H1 (cell line): ENCODE data around the gene C1orf174. TPM values are rescaled to one million over a fixed set of nuclear protein-coding genes. Genes with fewer than 3 reads are reported as not detected.

Source experiments
- CTCF ChIA-PET: fragments of 300-600 bp; sonication (Branson Sonifier 250); formaldehyde crosslinking; loops from one replicate; lab custom pipeline; 2021; ENCODE audit not compliant: partially characterized antibody; lab: Charles Lee
- POLR2A ChIA-PET: fragments of 300-600 bp; sonication (Branson Sonifier 250); formaldehyde crosslinking; loops from one replicate; lab custom pipeline; 2021; ENCODE audit warnings: inconsistent platforms; ENCODE audit not compliant: partially characterized antibody; lab: Charles Lee
- DNase-seq, 2 experiments: peaks; one replicate each; pipeline versions ENCODE4 v3.0.0 to v3.0.0-alpha.2; 2010 to 2022; ENCODE audit warnings: low spot score in 2 of 2, low read depth in 1 of 2, mixed read lengths in 1 of 2
- FAIRE-seq: peaks from 2 replicates; lab custom pipeline; 2011; peaks lifted over from hg19 to GRCh38; lab: Jason Lieb, UNC
- H2AFZ ChIP-seq: 2 replicates; pipeline ENCODE4 v1.8.1; 2012; ENCODE audit warnings: low read length, inconsistent platforms
- H2AK5ac ChIP-seq: 2 replicates; pipeline ENCODE4 v1.6.1; 2013; ENCODE audit warnings: low read depth, low read length
- H2BK120ac ChIP-seq: replicated peaks from 2 replicates; pipeline ENCODE3; 2013; ENCODE audit warnings: low read depth, low read length, inconsistent platforms
- H2BK12ac ChIP-seq: 2 replicates; pipeline ENCODE4 v1.6.1; 2013; ENCODE audit warnings: low read depth, low read length
- H2BK15ac ChIP-seq: 2 replicates; pipeline ENCODE4 v1.6.1; 2013; ENCODE audit warnings: low read length
- H2BK20ac ChIP-seq: 2 replicates; pipeline ENCODE4 v1.6.1; 2013; ENCODE audit warnings: low read length
- H2BK5ac ChIP-seq: 2 replicates; pipeline ENCODE4 v1.6.1; 2013; ENCODE audit warnings: low read depth, low read length
- H3K14ac ChIP-seq: 2 replicates; pipeline ENCODE4 v1.6.1; 2013; ENCODE audit warnings: inconsistent platforms; ENCODE audit not compliant: insufficient read length
- H3K18ac ChIP-seq: 2 replicates; pipeline ENCODE4 v1.6.1; 2013; ENCODE audit warnings: low read length; ENCODE audit errors: extremely low read depth
- H3K23ac ChIP-seq: 2 replicates; pipeline ENCODE4 v1.6.1; 2013; ENCODE audit warnings: inconsistent platforms; ENCODE audit not compliant: insufficient read length
- H3K23me2 ChIP-seq: 2 replicates; pipeline ENCODE4 v1.6.1; 2013; ENCODE audit warnings: low read depth, low read length
- H3K27ac ChIP-seq: 2 replicates; pipeline ENCODE4 v1.6.1; 2011; ENCODE audit warnings: low read depth, low read length, inconsistent platforms
- H3K27me3 ChIP-seq, 4 experiments: replicated peaks in 1 of 4; 1 replicate in 1 of 4; 2 replicates in 3 of 4; pipeline versions ENCODE4 v1.6.1 to v1.8.1; 2011 to 2013; ENCODE audit warnings: low read length in 3 of 4, mild to moderate bottlenecking in 3 of 4, inconsistent platforms in 2 of 4, mixed read lengths in 2 of 4, moderate library complexity in 1 of 4; ENCODE audit not compliant: control insufficient read depth in 3 of 4, insufficient read depth in 3 of 4; ENCODE audit errors: extremely low read depth in 1 of 4
- H3K36me3 ChIP-seq, 4 experiments: 2 replicates each; pipeline versions ENCODE4 v1.6.1 to v1.8.1; 2011 to 2013; ENCODE audit warnings: mild to moderate bottlenecking in 4 of 4, low read length in 3 of 4, moderate library complexity in 2 of 4, control low read depth in 1 of 4, inconsistent platforms in 1 of 4; ENCODE audit not compliant: insufficient read depth in 4 of 4, control insufficient read depth in 2 of 4
- H3K4ac ChIP-seq: replicated peaks from 2 replicates; pipeline ENCODE3; 2013; ENCODE audit warnings: low read length, low read depth, mixed read lengths, inconsistent platforms; ENCODE audit not compliant: insufficient read length
- H3K4me1 ChIP-seq, 4 experiments: replicated peaks in 1 of 4; 1 replicate in 1 of 4; 2 replicates in 3 of 4; pipeline versions ENCODE4 v1.6.1 to v1.8.1; 2011 to 2013; ENCODE audit warnings: low read length in 3 of 4, inconsistent platforms in 2 of 4, mixed read lengths in 1 of 4; ENCODE audit not compliant: insufficient read depth in 4 of 4, control insufficient read depth in 3 of 4
- H3K4me2 ChIP-seq, 2 experiments: 2 replicates each; pipeline versions ENCODE4 v1.6.1 to v1.8.1; 2011 to 2013; ENCODE audit warnings: low read depth in 2 of 2, low read length in 2 of 2, control low read depth in 1 of 2, inconsistent platforms in 1 of 2, mild to moderate bottlenecking in 1 of 2; ENCODE audit not compliant: insufficient read depth in 1 of 2
- H3K4me3 ChIP-seq, 4 experiments: fragments of 200-600, 300-600 bp in 1 of 4; sonication (generic), shearing (Covaris generic), sonication (Bioruptor Twin) in 1 of 4; 2 replicates each; pipeline versions ENCODE4 v1.5.1 to v1.8.1; 2011 to 2016; ENCODE audit warnings: low read length in 4 of 4, low read depth in 3 of 4, control low read depth in 2 of 4, inconsistent platforms in 2 of 4, mild to moderate bottlenecking in 2 of 4, mixed read lengths in 1 of 4, moderate library complexity in 1 of 4; ENCODE audit not compliant: insufficient read depth in 2 of 4; ENCODE audit errors: extremely low read depth in 1 of 4
- H3K56ac ChIP-seq: replicated peaks from 2 replicates; pipeline ENCODE3; 2013; ENCODE audit warnings: low read depth, mild to moderate bottlenecking, mixed read lengths, low read length, inconsistent platforms; ENCODE audit not compliant: insufficient read length
- H3K79me1 ChIP-seq: 2 replicates; pipeline ENCODE4 v1.6.1; 2013; ENCODE audit warnings: low read depth, low read length, control low read depth
- H3K79me2 ChIP-seq, 2 experiments: 2 replicates each; pipeline versions ENCODE4 v1.6.1 to v1.8.1; 2012 to 2013; ENCODE audit warnings: low read length in 2 of 2, mild to moderate bottlenecking in 2 of 2, inconsistent platforms in 1 of 2; ENCODE audit not compliant: insufficient read depth in 2 of 2, control insufficient read depth in 1 of 2
- H3K9ac ChIP-seq, 4 experiments: replicated peaks in 1 of 4; 1 replicate in 1 of 4; 2 replicates in 3 of 4; pipeline versions ENCODE4 v1.6.1 to v1.8.1; 2011 to 2013; ENCODE audit warnings: low read depth in 3 of 4, low read length in 3 of 4, control low read depth in 2 of 4, mild to moderate bottlenecking in 2 of 4, moderate library complexity in 2 of 4, inconsistent platforms in 1 of 4; ENCODE audit errors: extremely low read depth in 1 of 4
- H3K9me3 ChIP-seq, 2 experiments: 2 replicates each; pipeline versions ENCODE4 v1.6.1 to v1.8.1; 2012 to 2013; ENCODE audit warnings: mild to moderate bottlenecking in 2 of 2, moderate library complexity in 2 of 2, control low read depth in 1 of 2, inconsistent platforms in 1 of 2, low read depth in 1 of 2, low read length in 1 of 2, mixed read lengths in 1 of 2; ENCODE audit not compliant: insufficient read depth in 2 of 2
- H4K20me1 ChIP-seq, 2 experiments: replicated peaks in 1 of 2; 2 replicates each; pipeline versions ENCODE3 to v1.8.1; 2011 to 2013; ENCODE audit warnings: inconsistent platforms in 2 of 2, low read length in 2 of 2, mild to moderate bottlenecking in 1 of 2; ENCODE audit not compliant: insufficient read depth in 2 of 2, control insufficient read depth in 1 of 2
- H4K5ac ChIP-seq: 2 replicates; pipeline ENCODE4 v1.6.1; 2013; ENCODE audit warnings: low read length, low read depth, mixed read lengths, inconsistent platforms; ENCODE audit not compliant: insufficient read length
- H4K8ac ChIP-seq: 2 replicates; pipeline ENCODE4 v1.8.0; 2013; ENCODE audit warnings: mild to moderate bottlenecking, moderate library complexity, low read length, inconsistent platforms; ENCODE audit not compliant: insufficient read depth; ENCODE audit errors: extremely low read depth
- H4K91ac ChIP-seq: replicated peaks from 2 replicates; pipeline ENCODE3; 2013; ENCODE audit warnings: low read length, mixed read lengths, inconsistent platforms; ENCODE audit not compliant: insufficient read length
- EP300 ChIP-seq, 2 experiments: IDR thresholded peaks; 1 replicate in 1 of 2; 2 replicates in 1 of 2; pipeline ENCODE4 v1.6.1; 2011 to 2012; ENCODE audit warnings: low read depth in 2 of 2, low read length in 2 of 2, mild to moderate bottlenecking in 2 of 2, borderline replicate concordance in 1 of 2, inconsistent platforms in 1 of 2, moderate library complexity in 1 of 2
- FOSL1 ChIP-seq: IDR thresholded peaks from 2 replicates; pipeline ENCODE4 v1.6.1; 2011; ENCODE audit warnings: mild to moderate bottlenecking, low read depth, low read length, moderate library complexity; ENCODE audit not compliant: insufficient read depth
- GTF2F1 ChIP-seq: IDR thresholded peaks from 2 replicates; pipeline ENCODE4 v1.6.1; 2012; ENCODE audit warnings: low read depth, low read length, improper control_type of control experiment, borderline replicate concordance
- HDAC2 ChIP-seq, 2 experiments: fragments of 300-600 bp in 1 of 2; sonication (generic) in 1 of 2; IDR thresholded peaks; 2 replicates each; pipeline ENCODE4 v1.6.1; 2011 to 2012; ENCODE audit warnings: low read depth in 2 of 2, low read length in 2 of 2, mild to moderate bottlenecking in 2 of 2, moderate library complexity in 2 of 2, borderline replicate concordance in 1 of 2, inconsistent platforms in 1 of 2
- RBBP5 ChIP-seq: IDR thresholded peaks from 2 replicates; pipeline ENCODE4 v1.7.1; 2012; ENCODE audit warnings: low read depth, mild to moderate bottlenecking, inconsistent platforms, low read length, moderate library complexity, borderline replicate concordance
- SIN3A ChIP-seq, 2 experiments: IDR thresholded peaks in 1 of 2; conservative IDR thresholded peaks in 1 of 2; 2 replicates each; pipeline ENCODE4 v1.6.1; 2011 to 2012; ENCODE audit warnings: low read length in 2 of 2, improper control_type of control experiment in 1 of 2, low read depth in 1 of 2, mild to moderate bottlenecking in 1 of 2
- SIRT6 ChIP-seq: IDR thresholded peaks from one replicate; pipeline ENCODE4 v1.7.1; 2012; ENCODE audit warnings: low read length, inconsistent platforms
- SUZ12 ChIP-seq: fragments of 200-600 bp; sonication (generic); IDR thresholded peaks from 2 replicates; pipeline ENCODE4 v1.6.1; 2012; ENCODE audit warnings: mild to moderate bottlenecking, inconsistent platforms, low read length, moderate library complexity, mixed read lengths
- TEAD4 ChIP-seq: IDR thresholded peaks from 2 replicates; pipeline ENCODE4 v1.6.1; 2012; ENCODE audit warnings: low read depth, low read length, inconsistent platforms, mixed read lengths
- WGBS, 2 experiments: shearing (Covaris generic) in 1 of 2; methylation state at CpG; one replicate each; pipeline versions ENCODE4 v1.1.6 to v1.1.7; 2013 to 2015; ENCODE audit warnings: low lambda C conversion rate in 2 of 2, mixed read lengths in 2 of 2, inconsistent platforms in 1 of 2, low coverage in 1 of 2, missing lambda C conversion rate in 1 of 2; ENCODE audit not compliant: insufficient replicate concordance in 2 of 2, insufficient coverage in 1 of 2, insufficient read length in 1 of 2; ENCODE audit errors: extremely low coverage in 1 of 2, missing lambda C conversion rate in 1 of 2; 5-methylcytosine and 5-hydroxymethylcytosine counted together
- polyA plus RNA-seq, 7 experiments: library from polyadenylated mRNA; depleted of rRNA in 3 of 7; stranded (reverse) in 5 of 7; unstranded in 2 of 7; fragments of >200 nt in 5 of 7; fragments of 200-250 nt in 2 of 7; gene quantifications; 1 replicate in 5 of 7; 2 replicates in 1 of 7; 4 replicates in 1 of 7; pipeline versions ENCODE4 v1.2.1 to v1.2.3, GENCODE V29; 2011 to 2013; ENCODE audit warnings: missing spikeins in 2 of 7, mixed read lengths in 2 of 7
- total RNA-seq: library from RNA; stranded (reverse); fragmentation: NEBNext Ultra II Directional; extraction: Animal tissue kit (Norgen Biotek cat#: 25700); gene quantifications from 2 replicates; pipeline ENCODE4 v1.2.1, GENCODE V29; 2021
- TF ChIP-seq, protein P1 (sequence below), 3 experiments: IDR thresholded peaks; 1 replicate in 2 of 3; 2 replicates in 1 of 3; pipeline versions ENCODE4 v1.5.1 to v1.6.1; 2011; ENCODE audit warnings: low read length in 3 of 3, mild to moderate bottlenecking in 3 of 3, inconsistent platforms in 2 of 3, low read depth in 1 of 3, moderate library complexity in 1 of 3; ENCODE audit not compliant: insufficient read depth in 1 of 3; ENCODE audit errors: control extremely low read depth in 1 of 3

C1orf174 gene
- total and polyA plus RNA-seq, 2 of the 8 experiments (the other 6 are each of a cell fraction or from before 2014, with no cell fraction given): 28.4 to 32.4 TPM

DNA sequence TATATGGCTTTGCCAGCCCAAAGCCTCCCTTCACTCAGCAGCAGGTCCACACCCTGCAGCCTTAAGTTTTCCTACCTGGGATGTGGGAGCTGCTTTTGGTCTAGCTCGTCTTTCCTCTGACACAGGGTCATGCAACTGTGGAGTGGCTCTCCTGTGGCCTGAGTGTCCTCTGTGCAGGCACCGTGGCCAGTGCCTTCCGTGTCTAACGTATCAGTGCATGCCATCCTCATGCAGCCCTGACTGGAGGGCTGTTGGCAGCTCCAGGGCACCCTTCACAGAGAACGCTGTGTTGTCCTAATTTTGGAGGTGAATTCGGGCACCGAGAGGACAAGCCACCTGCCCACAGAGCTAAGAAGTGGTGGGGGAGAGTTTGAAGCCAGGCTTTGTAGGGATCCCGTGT lies 25.7 kb upstream of the C1orf174 start:
- ChIA-PET POLR2A (no interaction called here), CTCF (interaction anchor here (0.5 kb wide), 1 partner anchor 1921 kb away, joined by 4 read pairs; no protein-coding TSS in a partner anchor)
- no peak for TF ChIP-seq SIN3A (conservative IDR thresholded peaks at IDR 0.05 in 1 of 2, IDR thresholded peaks at IDR 0.05 in 1 of 2; ENCODE audit: low read depth in 1 of 2, low read length in 2 of 2)
- no peak for TF ChIP-seq SUZ12
- no peak for TF ChIP-seq SIRT6
- no peak for TF ChIP-seq TEAD4
- TF ChIP-seq RBBP5: no peak
- TF ChIP-seq GTF2F1: no peak
- TF ChIP-seq EP300 (IDR thresholded peaks at IDR 0.05; ENCODE audit: borderline replicate concordance in 1 of 2, low read depth in 2 of 2, low read length in 2 of 2): no peak
- TF ChIP-seq HDAC2 (IDR thresholded peaks at IDR 0.05; ENCODE audit: borderline replicate concordance in 1 of 2, low read depth in 2 of 2, low read length in 2 of 2): no peak
- TF ChIP-seq, protein P1, sequence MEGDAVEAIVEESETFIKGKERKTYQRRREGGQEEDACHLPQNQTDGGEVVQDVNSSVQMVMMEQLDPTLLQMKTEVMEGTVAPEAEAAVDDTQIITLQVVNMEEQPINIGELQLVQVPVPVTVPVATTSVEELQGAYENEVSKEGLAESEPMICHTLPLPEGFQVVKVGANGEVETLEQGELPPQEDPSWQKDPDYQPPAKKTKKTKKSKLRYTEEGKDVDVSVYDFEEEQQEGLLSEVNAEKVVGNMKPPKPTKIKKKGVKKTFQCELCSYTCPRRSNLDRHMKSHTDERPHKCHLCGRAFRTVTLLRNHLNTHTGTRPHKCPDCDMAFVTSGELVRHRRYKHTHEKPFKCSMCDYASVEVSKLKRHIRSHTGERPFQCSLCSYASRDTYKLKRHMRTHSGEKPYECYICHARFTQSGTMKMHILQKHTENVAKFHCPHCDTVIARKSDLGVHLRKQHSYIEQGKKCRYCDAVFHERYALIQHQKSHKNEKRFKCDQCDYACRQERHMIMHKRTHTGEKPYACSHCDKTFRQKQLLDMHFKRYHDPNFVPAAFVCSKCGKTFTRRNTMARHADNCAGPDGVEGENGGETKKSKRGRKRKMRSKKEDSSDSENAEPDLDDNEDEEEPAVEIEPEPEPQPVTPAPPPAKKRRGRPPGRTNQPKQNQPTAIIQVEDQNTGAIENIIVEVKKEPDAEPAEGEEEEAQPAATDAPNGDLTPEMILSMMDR (IDR thresholded peaks at IDR 0.05; ENCODE audit: control extremely low read depth in 1 of 3, insufficient read depth in 1 of 3, low read depth in 1 of 3, low read length in 3 of 3): no peak
- no peak for TF ChIP-seq FOSL1

More for the DNA sequence above, 25.7 kb upstream of the C1orf174 start:
- no peak overlapping the region for H3K4ac ChIP-seq
- H2BK120ac ChIP-seq: no peak overlapping the region
- H3K27ac ChIP-seq: no peak overlapping the region
- H2BK12ac ChIP-seq: no peak overlapping the region
- peaks cover 4% of the 10 kb centered on the region; the same call in 1 of the 2 replicates for H3K79me1 ChIP-seq
- H3K14ac ChIP-seq: no peak overlapping the region
- H4K20me1 ChIP-seq: peaks cover 0 to 12% of the 10 kb centered on the region in 2 experiments
- no peak overlapping the region for H3K4me3 ChIP-seq
- WGBS, 2 experiments: 89% methylated on average over 7 of the region's 8 CpGs; no CpG with 5 or more reads in 1 of the 2 experiments
- H2AFZ ChIP-seq: no peak overlapping the region
- peaks cover 0 to 4% of the 10 kb centered on the region in 2 experiments; a peak in 1 of 4 replicates for H3K9me3 ChIP-seq
- no peak overlapping the region for H3K9ac ChIP-seq
- H3K27me3 ChIP-seq: peaks cover 0 to 8% (median 0%) of the 10 kb centered on the region in 4 experiments; a peak in 1 of 7 replicates
- no peak overlapping the region for H2BK20ac ChIP-seq
- no peak overlapping the region for H2BK15ac ChIP-seq
- no peak overlapping the region for H2AK5ac ChIP-seq
- DNase-seq (no peak), FAIRE-seq (no peak)
- no peak overlapping the region for H3K4me2 ChIP-seq
- no peak overlapping the region for H4K91ac ChIP-seq
- H3K23me2 ChIP-seq: peaks cover 16% of the 10 kb centered on the region; the same call in 1 of the 2 replicates
- no peak overlapping the region for H4K5ac ChIP-seq
- H4K8ac ChIP-seq: no peak overlapping the region; the same call in 1 of the 2 replicates
- H2BK5ac ChIP-seq: no peak overlapping the region
- no peak overlapping the region for H3K23ac ChIP-seq
- H3K56ac ChIP-seq: no peak overlapping the region
- H3K4me1 ChIP-seq: peaks cover 0 to 3% (median 0%) of the 10 kb centered on the region in 4 experiments; a peak in 1 of 7 replicates
- H3K79me2 ChIP-seq: no peaks in the 10 kb centered on the region
- no peak overlapping the region for H3K18ac ChIP-seq
- no peaks in the 10 kb centered on the region; a peak in 1 of 8 replicates for H3K36me3 ChIP-seq
